WI38 (cell line): ENCODE measurements around the gene SDHAF2.
"Not testable (repeated sequence)": the region's sequence is repeated elsewhere in the genome, so short reads cannot be mapped to it uniquely, and the experiment has no call there.

ENCODE experiments used
- H3K4me3 ChIP-seq: 2 replicates; pipeline ENCODE4 v1.5.1; 2011; ENCODE audit warnings: low read depth, mild to moderate bottlenecking, control low read depth, low read length
- CTCF ChIP-seq: IDR thresholded peaks from 2 replicates; pipeline ENCODE4 v1.5.1; 2012; ENCODE audit warnings: low read depth, mild to moderate bottlenecking, control low read depth, low read length

SDHAF2 gene

GRCh38 chr11:61447601-61448551, 18.0 kb downstream of the SDHAF2 start:
- no peak overlapping the region for H3K4me3 ChIP-seq
- TF ChIP-seq CTCF, result no peak

- TF ChIP-seq CTCF, result no peak
- no peak overlapping the region for H3K4me3 ChIP-seq
Observed at GRCh38 chr11:61448552-61448927, 18.6 kb downstream of the SDHAF2 start.

- TF ChIP-seq CTCF, result no peak
- no peak overlapping the region for H3K4me3 ChIP-seq
Observed at GRCh38 chr11:61452825-61453224, 22.9 kb downstream of the SDHAF2 start.

GRCh38 chr11:61453695-61454094, 23.8 kb downstream of the SDHAF2 start:
- no peak overlapping the region for H3K4me3 ChIP-seq
- TF ChIP-seq CTCF, result no peak

GRCh38 chr11:61454520-61454919, 24.6 kb downstream of the SDHAF2 start:
- no peak overlapping the region for H3K4me3 ChIP-seq
- no peak for TF ChIP-seq CTCF

GRCh38 chr11:61460474-61460881, 30.6 kb downstream of the SDHAF2 start:
- no peak for TF ChIP-seq CTCF
- no peak overlapping the region for H3K4me3 ChIP-seq

- no peak overlapping the region for H3K4me3 ChIP-seq
- no peak for TF ChIP-seq CTCF
Observed at GRCh38 chr11:61460986-61461385, 31.1 kb downstream of the SDHAF2 start.

- not testable (repeated sequence) for H3K4me3 ChIP-seq
Observed at GRCh38 chr11:61467602-61468001, 37.7 kb downstream of the SDHAF2 start.
